Measurements from ENCODE around the gene BCL2L11. TPM values are rescaled to one million over a fixed set of nuclear protein-coding genes. Genes with fewer than 3 reads are reported as not detected.

Gene BCL2L11
- total RNA-seq, 1 donor from 2014 or later = 3.5 TPM

- no peak for TF ChIP-seq CTCF (conservative IDR thresholded peaks at IDR 0.05; ENCODE audit: low read depth, low read length)
- no peak overlapping the region for H3K4me3 ChIP-seq (ENCODE audit: low read depth, low read length)
- no peak for DNase-seq (ENCODE audit: low read depth)
These were observed 11.9 kb upstream of the BCL2L11 start for GRCh38 chr2:111108745-111109271.

GRCh38 chr2:111111101-111111755 is 9.5 kb upstream of the BCL2L11 start:
- no peak overlapping the region for H3K4me3 ChIP-seq (ENCODE audit: low read depth, low read length)
- DNase-seq (ENCODE audit: low read depth) = no peak
- TF ChIP-seq CTCF (conservative IDR thresholded peaks at IDR 0.05; ENCODE audit: low read depth, low read length) = no peak

- DNase-seq (ENCODE audit: low read depth) = no peak
- TF ChIP-seq CTCF (conservative IDR thresholded peaks at IDR 0.05; ENCODE audit: low read depth, low read length) = no peak
- no peak overlapping the region for H3K4me3 ChIP-seq (ENCODE audit: low read depth, low read length)
These were observed 6.9 kb upstream of the BCL2L11 start for GRCh38 chr2:111113838-111114237.

GRCh38 chr2:111116011-111116746 is 4.5 kb upstream of the BCL2L11 start:
- H3K4me3 ChIP-seq (ENCODE audit: low read depth, low read length) = no peak overlapping the region
- no peak for DNase-seq (ENCODE audit: low read depth)
- no peak for TF ChIP-seq CTCF (conservative IDR thresholded peaks at IDR 0.05; ENCODE audit: low read depth, low read length)

GRCh38 chr2:111116843-111117597 is 3.7 kb upstream of the BCL2L11 start:
- H3K4me3 ChIP-seq (ENCODE audit: low read depth, low read length) = peak overlapping the region; percentile 54
- no peak for DNase-seq (ENCODE audit: low read depth)
- peak; percentile 95 for TF ChIP-seq CTCF (conservative IDR thresholded peaks at IDR 0.05; ENCODE audit: low read depth, low read length)

GRCh38 chr2:111117598-111118480 is 2.9 kb upstream of the BCL2L11 start:
- no peak for DNase-seq (ENCODE audit: low read depth)
- peak overlapping the region; percentile 54 for H3K4me3 ChIP-seq (ENCODE audit: low read depth, low read length)
- TF ChIP-seq CTCF (conservative IDR thresholded peaks at IDR 0.05; ENCODE audit: low read depth, low read length) = no peak

Measured in epithelial cell of proximal tubule (primary cell).